GM18520 (cell line): Measurements from ENCODE around the gene HMCES.
"Not testable (repeated sequence)": the region's sequence is repeated elsewhere in the genome, so short reads cannot be mapped to it uniquely, and the experiment has no call there.

Source experiments
- ATAC-seq: cut with Tn5 transposase; IDR thresholded peaks from one replicate; pipeline ENCODE4 v1.9.1; 2021; ENCODE audit not compliant: unreplicated experiment

HMCES gene

DNA sequence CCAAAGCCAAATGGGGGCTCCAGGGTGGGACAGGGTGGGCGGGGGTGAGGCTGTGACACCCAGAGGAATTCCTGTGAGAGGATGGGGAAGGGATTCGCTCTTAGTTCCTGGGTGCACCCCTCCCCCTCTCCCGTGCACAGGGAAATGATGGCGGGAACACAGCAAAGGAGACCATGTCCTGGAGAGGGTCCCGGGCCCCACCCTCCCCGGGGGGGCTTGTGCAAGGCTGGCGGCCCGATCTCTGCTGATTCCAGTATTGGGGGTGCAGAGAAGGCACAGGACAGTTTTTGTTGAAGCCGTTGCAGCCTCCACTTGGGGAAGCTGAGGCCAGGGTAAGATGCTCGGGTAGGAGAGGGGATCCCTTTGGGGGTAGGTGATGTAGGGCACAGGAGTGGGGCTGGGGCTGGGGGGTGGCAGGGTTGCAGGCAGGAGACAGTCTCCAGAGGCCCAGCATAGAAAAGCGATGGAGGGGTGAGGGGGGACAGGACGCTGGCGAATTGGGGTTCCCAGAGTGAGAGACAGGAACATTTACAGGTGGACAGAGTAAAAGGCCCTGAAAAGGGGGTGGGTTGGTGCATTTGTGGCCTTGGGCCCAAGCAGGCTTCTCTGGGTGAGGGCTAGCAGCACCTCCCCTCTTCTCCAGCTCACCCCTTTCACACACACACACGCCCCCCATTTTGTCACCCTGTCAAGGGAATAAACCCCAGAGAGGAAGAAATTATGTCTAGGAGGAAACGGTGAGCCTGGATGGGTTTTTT is 38.5 kb downstream of the HMCES start:
- no peak for ATAC-seq

DNA sequence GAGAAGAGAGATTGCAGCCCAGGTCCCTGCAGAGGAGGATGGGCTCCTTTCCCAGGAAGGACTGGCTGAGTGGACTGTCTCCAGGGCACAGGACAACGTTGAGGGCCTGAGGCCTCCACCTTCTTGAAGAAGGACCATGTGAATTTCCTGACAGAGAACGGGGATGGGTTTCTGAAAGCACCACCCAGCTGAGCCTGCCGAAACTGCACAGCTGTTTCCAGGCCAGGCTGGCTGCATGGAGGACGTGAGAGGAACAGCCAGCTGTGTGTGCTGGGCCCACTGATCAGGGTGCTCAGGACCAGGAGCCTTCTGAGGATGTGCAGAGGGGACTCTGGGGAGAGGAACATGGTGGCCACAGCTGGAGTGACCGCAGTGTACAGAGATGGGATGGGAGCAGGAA is 39.2 kb downstream of the HMCES start:
- ATAC-seq, result no peak

- no peak for ATAC-seq
Observed at GRCh38 chr3:129318921-129319320, 40.3 kb downstream of the HMCES start.

GRCh38 chr3:129320261-129320660 is 41.6 kb downstream of the HMCES start:
- ATAC-seq, result no peak

DNA sequence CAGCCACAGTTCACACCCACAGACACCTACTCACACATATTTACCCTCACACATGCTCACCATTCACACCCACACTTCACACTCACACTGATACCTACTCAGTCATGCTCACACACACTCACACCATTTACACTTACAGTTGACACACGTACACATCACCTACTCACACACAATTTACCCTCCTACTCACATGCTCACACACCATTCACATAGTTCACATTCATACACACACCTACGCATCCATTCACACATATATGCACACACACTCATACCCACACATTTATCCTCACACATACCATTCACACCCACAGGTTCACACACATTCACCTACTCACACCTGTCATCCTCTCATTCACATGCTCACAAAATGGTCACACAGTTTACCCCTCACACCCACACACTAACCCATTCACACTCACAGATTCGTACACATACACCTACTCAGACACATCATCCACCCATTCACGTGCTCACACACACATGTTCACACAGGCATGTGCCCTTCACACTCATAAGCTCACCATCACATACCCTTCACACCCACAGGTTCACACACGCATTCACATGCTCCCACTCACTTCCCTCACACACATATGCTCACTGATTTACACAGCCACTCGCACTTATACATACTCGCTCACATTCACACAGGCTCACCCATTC is 42.3 kb downstream of the HMCES start:
- no peak for ATAC-seq

- no peak for ATAC-seq
Observed at GRCh38 chr3:129321887-129322286, 43.2 kb downstream of the HMCES start.

DNA sequence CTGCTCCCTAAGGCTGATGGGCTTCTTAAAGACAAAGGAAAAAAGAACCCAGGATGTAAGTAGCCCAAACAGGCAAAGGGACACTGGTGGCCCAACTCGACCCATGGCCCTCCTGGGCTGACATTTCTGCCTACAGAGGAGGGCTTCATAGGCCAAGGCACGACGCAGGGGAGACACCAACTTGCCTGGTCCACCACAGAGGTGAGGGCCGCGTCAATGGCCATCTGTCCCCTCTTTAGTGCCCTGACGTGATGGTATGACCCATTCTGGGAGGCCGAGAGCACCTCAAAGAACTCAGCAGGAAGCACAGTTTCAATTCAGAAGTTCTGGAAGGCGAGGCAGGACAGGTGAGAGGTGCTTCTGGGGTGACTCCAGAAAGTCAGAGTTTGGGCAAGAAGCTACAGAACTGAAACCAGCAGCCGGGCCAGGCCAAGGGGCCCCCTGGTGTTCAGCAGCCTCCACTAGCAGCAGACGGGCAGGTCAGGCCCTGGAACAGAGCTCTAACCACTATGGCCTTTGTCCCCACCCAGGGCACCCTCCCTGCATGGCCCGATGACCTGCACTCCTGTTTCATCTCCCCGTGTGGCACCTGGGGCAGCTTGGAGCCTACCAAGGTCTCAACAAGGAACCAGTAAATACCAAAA is 45.1 kb downstream of the HMCES start:
- ATAC-seq, result no peak

DNA sequence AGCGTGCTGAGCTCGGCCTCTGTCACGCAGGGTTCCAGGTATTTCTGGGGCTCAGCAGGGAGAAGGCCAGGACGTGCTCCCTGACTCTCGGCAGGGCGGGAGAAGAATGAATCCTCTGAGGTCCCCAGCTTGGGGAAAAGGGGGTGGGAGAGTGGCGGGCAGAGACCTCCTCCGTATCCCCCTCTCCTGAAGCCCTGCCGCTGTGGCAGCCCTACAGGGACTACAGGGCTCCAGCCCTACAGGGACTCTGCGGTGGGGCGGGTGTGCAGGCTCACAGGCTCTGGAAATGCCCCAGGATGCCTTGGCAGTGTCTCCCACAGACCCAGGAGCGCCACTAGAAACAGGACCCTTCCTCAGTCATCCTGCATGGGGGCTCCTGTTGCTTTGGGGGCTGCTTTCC is 46.2 kb downstream of the HMCES start:
- no peak for ATAC-seq

DNA sequence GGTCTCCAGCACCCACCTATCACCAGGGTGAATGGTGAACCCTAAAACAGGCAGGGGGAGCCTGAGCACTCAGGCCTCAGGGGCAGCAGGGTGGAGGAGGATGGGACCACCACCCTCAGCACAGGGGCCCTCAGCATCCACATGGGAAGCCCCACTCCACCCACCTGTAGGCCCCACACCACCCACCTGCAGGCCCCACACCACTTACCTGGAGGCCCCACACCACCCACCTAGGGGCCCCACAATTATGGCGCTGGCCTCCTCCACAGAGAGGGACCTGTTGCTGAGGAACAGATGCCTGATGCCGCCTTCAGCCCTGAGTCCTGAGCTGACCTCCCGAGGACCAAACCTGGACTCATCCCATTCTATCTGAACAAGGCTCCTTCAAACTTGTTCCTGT is 46.7 kb downstream of the HMCES start:
- no peak for ATAC-seq

GRCh38 chr3:129326138-129326537 is 47.5 kb downstream of the HMCES start:
- no peak for ATAC-seq

- ATAC-seq, result no peak
Observed at GRCh38 chr3:129326595-129326994, 47.9 kb downstream of the HMCES start.

DNA sequence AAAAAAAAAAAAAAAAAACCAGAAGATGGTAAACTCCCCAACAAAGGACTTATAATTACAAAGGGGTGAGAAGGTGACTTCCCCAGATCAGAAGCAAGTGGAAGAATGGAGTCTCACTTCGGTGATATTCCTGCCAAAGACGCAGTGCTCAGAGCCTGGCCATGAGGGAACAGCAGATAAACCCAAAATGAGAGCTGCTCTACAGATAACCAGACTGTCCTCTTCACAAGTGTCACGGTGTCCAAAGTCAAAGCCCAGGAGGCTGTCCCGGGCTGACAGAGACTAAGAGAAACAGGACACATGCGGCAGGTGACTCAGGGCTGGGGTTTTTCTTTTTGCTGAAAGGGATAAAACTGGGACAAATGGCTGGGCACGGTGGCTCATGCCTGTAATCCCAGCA is 48.8 kb downstream of the HMCES start:
- no peak for ATAC-seq

DNA sequence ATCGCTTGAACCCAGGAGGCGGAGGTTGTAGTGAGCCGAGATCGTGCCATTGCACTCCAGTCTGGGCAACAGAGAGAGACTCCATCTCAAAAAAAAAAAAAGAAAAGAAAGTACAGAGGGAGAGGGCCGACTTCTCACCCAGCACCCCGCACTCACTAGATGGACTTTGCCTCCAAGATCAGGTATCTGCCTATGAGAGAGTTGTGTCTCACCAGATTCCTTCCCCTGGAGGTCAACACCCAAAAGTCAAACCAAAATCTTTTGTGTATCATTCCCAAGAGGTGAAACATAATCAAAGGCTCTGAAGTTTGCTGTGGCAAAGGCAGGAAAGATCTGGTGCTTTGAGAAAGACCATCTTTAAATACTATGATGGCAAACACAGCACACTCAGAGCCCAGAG is 51.2 kb downstream of the HMCES start:
- ATAC-seq, result no peak

DNA sequence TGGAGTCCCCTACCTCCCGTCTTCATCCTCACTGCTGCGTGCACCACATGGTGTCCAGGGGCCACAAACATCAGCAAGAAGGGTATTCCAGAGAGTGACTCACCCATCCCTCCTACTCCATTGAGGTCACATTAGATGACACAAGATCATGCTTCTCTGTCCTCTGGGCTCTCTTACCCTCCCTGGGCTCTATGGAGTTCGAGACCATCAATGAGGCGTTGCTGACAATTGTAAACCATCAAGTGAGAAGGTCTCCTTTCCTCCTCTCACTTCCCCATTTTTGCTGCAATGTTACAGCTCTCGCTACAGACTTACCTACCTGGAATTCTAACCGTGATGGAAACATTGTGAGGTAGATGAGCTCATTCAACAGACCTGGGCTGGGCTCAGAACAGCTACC is 51.7 kb downstream of the HMCES start:
- ATAC-seq, result no peak

GRCh38 chr3:129333891-129334290 is 55.2 kb downstream of the HMCES start:
- ATAC-seq, result no peak

DNA sequence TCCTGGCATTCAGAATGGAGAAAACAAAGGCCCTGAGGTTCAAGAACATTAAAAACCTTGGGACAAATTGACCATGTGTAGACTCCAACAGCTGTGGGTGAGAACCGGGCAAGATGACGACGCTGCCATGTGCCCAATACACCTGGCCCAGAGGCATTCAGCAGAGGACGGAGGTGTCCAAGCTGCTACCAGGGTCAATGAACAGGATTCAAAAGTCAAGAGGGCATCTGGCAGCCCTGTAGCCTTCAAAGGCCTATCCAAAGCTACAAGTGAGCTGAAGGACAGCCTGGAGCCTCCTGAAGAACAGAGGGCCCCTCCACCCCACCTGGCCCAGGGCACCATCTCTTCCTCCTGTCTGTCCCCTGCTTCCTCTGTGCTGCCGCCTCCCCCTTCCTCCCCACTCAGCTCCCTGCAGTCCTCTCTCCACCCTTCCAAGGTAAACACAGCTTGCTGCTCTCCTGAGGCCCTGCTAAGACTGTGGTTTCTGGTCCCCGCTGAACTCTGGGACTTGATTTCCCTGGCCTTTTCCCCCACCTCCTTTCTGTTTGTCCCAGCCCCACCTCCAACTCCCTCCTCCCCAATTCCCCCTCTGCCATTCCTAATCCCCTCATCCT is 57.5 kb downstream of the HMCES start:
- ATAC-seq, result no peak

- not testable (repeated sequence) for ATAC-seq
Observed at GRCh38 chr3:129337719-129338118, 59.0 kb downstream of the HMCES start.

DNA sequence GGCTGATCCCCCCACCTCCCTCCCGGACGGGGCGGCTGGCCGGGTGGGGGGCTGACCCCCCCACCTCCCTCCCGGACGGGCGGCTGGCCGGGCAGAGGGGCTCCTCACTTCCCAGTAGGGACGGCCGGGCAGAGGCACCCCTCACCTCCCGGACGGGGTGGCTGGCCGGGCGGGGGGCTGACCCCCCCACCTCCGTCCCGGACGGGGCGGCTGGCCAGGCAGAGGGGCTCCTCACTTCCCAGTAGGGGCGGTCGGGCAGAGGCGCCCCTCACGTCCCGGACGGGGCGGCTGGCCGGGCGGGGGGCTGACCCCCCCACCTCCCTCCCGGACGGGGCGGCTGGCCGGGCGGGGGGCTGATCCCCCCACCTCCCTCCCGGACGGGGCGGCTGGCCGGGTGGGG is 60.5 kb downstream of the HMCES start:
- not testable (repeated sequence) for ATAC-seq

DNA sequence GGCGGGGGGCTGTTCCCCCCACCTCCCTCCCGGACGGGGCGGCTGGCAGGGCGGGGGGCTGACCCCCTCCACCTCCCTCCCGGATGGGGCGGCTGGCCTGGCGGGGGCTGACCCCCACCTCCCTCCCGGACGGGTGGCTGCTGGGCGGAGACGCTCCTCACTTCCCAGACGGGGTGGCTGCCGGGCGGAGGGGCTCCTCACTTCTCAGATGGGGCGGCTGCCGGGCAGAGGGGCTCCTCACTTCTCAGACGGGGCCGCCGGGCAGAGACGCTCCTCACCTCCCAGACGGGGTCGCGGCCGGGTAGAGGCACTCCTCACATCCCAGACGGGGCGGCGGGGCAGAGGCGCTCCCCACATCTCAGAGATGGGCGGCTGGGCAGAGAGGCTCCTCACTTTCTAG is 61.2 kb downstream of the HMCES start:
- ATAC-seq, result not testable (repeated sequence)

- no peak for ATAC-seq
Observed at GRCh38 chr3:129341331-129342141, 62.9 kb downstream of the HMCES start.
